B cell (primary cell): ENCODE results near the gene CBLB. TPM values are rescaled to one million over a fixed set of nuclear protein-coding genes. Genes with fewer than 3 reads are reported as not detected.

ENCODE experiments used
- ATAC-seq: fragments of 200-7000 bp; cut with Tn5 transposase; one replicate; pipeline ENCODE4 v1.10.0; 2021; ENCODE audit warnings: low read depth, mild to moderate bottlenecking, moderate number of reproducible peaks, moderate library complexity
- CTCF ChIA-PET: fragments of 350-600 bp; sonication (Branson Sonifier 250); formaldehyde crosslinking; loops from one replicate; lab custom pipeline; 2021; ENCODE audit warnings: antibody characterized with exemption, inconsistent platforms; lab: Charles Lee
- POLR2A ChIA-PET: fragments of 350-600 bp; sonication (Branson Sonifier 250); formaldehyde crosslinking; loops from one replicate; lab custom pipeline; 2021; ENCODE audit warnings: antibody characterized with exemption; lab: Charles Lee
- DNase-seq: peaks from one replicate; pipeline ENCODE4 v3.0.0; 2013
- H2AFZ ChIP-seq: 2 replicates; pipeline ENCODE4 v1.6.1; 2012; ENCODE audit warnings: mild to moderate bottlenecking, low read depth, low read length; ENCODE audit not compliant: insufficient read depth, poor library complexity, severe bottlenecking
- H3K27ac ChIP-seq, 2 donors: 1 replicate in 1 of 2; 2 replicates in 1 of 2; pipeline ENCODE4 v1.5.1; 2012 to 2013; ENCODE audit warnings: low read length in 2 of 2, mild to moderate bottlenecking in 2 of 2, moderate library complexity in 1 of 2
- H3K27me3 ChIP-seq, 4 experiments: fragments of 200-600 bp in 1 of 4; sonication (generic) in 1 of 4; replicated peaks in 1 of 4; 1 replicate in 2 of 4; 2 replicates in 2 of 4; pipeline versions ENCODE4 v1.6.1 to v1.7.0; 2013 to 2016; ENCODE audit warnings: low read length in 3 of 4, mild to moderate bottlenecking in 2 of 4, mixed read lengths in 1 of 4, moderate library complexity in 1 of 4; ENCODE audit not compliant: insufficient read depth in 4 of 4, control insufficient read depth in 3 of 4; ENCODE audit errors: control extremely low read depth in 1 of 4
- H3K36me3 ChIP-seq, 2 experiments: replicated peaks in 1 of 2; 1 replicate in 1 of 2; 2 replicates in 1 of 2; pipeline versions ENCODE4 v1.6.1 to v1.7.1; 2013; ENCODE audit warnings: low read length in 1 of 2; ENCODE audit not compliant: insufficient read depth in 2 of 2, control insufficient read depth in 1 of 2; ENCODE audit errors: control extremely low read depth in 1 of 2, extremely low read depth in 1 of 2
- H3K4me1 ChIP-seq, 2 donors: fragments of 200-600 bp in 1 of 2; sonication (generic) in 1 of 2; 1 replicate in 1 of 2; 2 replicates in 1 of 2; pipeline versions ENCODE4 v1.5.1 to v1.6.1; 2013 to 2017; ENCODE audit warnings: low read length in 2 of 2; ENCODE audit not compliant: control insufficient read depth in 2 of 2, insufficient read depth in 2 of 2
- H3K4me2 ChIP-seq: replicated peaks from 2 replicates; pipeline ENCODE3; 2012; ENCODE audit warnings: mild to moderate bottlenecking, low read depth, low read length; ENCODE audit not compliant: poor library complexity, severe bottlenecking
- H3K4me3 ChIP-seq, 5 experiments: fragments of 200-600 bp in 1 of 5; sonication (generic) in 1 of 5; 1 replicate in 3 of 5; 2 replicates in 2 of 5; pipeline versions ENCODE4 v1.5.1 to v1.7.0; 2011 to 2016; ENCODE audit warnings: low read length in 4 of 5, mild to moderate bottlenecking in 4 of 5, low read depth in 2 of 5, control low read depth in 1 of 5, moderate library complexity in 1 of 5; ENCODE audit not compliant: insufficient read depth in 1 of 5; ENCODE audit errors: control extremely low read depth in 1 of 5, extremely low read depth in 1 of 5
- H3K79me2 ChIP-seq: fragments of 200-600 bp; sonication (generic); one replicate; pipeline ENCODE4 v1.6.0; 2016; ENCODE audit warnings: low read length; ENCODE audit not compliant: control insufficient read depth, insufficient read depth
- H3K9ac ChIP-seq: fragments of 200-600 bp; sonication (generic); 2 replicates; pipeline ENCODE4 v1.6.1; 2017; ENCODE audit warnings: mild to moderate bottlenecking, low read length, moderate library complexity
- H3K9me3 ChIP-seq, 3 donors: one replicate each; pipeline versions ENCODE4 v1.6.1 to v1.7.1; 2013; ENCODE audit warnings: low read length in 2 of 3; ENCODE audit not compliant: control insufficient read depth in 2 of 3, insufficient read depth in 1 of 3; ENCODE audit errors: control extremely low read depth in 1 of 3
- H4K20me1 ChIP-seq: 2 replicates; pipeline ENCODE4 v1.6.0; 2012; ENCODE audit warnings: mild to moderate bottlenecking, low read length; ENCODE audit not compliant: insufficient read depth, control insufficient read depth, poor library complexity, severe bottlenecking
- H3K27ac Mint-ChIP-seq: one replicate; pipeline ENCODE4 v1.8.0; 2021; ENCODE audit warnings: mixed read lengths
- H3K27me3 Mint-ChIP-seq: one replicate; pipeline ENCODE4 v1.8.0; 2021; ENCODE audit warnings: mixed read lengths
- H3K4me1 Mint-ChIP-seq: one replicate; pipeline ENCODE4 v1.8.0; 2021; ENCODE audit warnings: mixed read lengths
- H3K4me3 Mint-ChIP-seq: one replicate; pipeline ENCODE4 v1.8.0; 2021; ENCODE audit warnings: mixed read lengths
- H3K9me3 Mint-ChIP-seq: one replicate; pipeline ENCODE4 v1.8.0; 2022; ENCODE audit warnings: mixed read lengths; ENCODE audit not compliant: insufficient read depth
- CTCF ChIP-seq: fragments of 200-600 bp; IDR thresholded peaks from one replicate; pipeline ENCODE4 v1.8.0; 2022; ENCODE audit warnings: antibody characterized with exemption, mild to moderate bottlenecking
- EZH2 ChIP-seq: IDR thresholded peaks from 2 replicates; pipeline ENCODE4 v1.6.1; 2012; ENCODE audit warnings: borderline replicate concordance, low read depth, mild to moderate bottlenecking, moderate library complexity, low read length; ENCODE audit not compliant: insufficient read depth, poor library complexity, severe bottlenecking
- WGBS: methylation state at CpG from one replicate; pipeline ENCODE4 v1.1.5; 2013; ENCODE audit warnings: missing lambda C conversion rate; ENCODE audit not compliant: insufficient coverage; 5-methylcytosine and 5-hydroxymethylcytosine counted together
- intact Hi-C: fragments of 100-400 bp; cut with micrococcal nuclease; formaldehyde crosslinking; loops from one replicate; pipeline ENCODE4 v1.10.0; 2022
- polyA plus RNA-seq: library from polyadenylated mRNA; depleted of rRNA; stranded (reverse); fragments of >200 nt; gene quantifications from 2 replicates; pipeline ENCODE4 v1.2.3, GENCODE V29; 2012
- total RNA-seq, 2 donors: library from RNA; stranded (reverse); fragments of 120-200 nt in 1 of 2; gene quantifications; 1 replicate in 1 of 2; 2 replicates in 1 of 2; pipeline versions ENCODE4 v1.2.3 to v1.2.4, GENCODE V29; 2013 to 2022

The CBLB gene
- total and polyA plus RNA-seq, 2 donors (not counting 1 experiment from before 2014, with no cell fraction given) = 19.0 to 135 TPM

GRCh38 chr3:105619651-105620050 is 249.2 kb downstream of the CBLB start:
- H3K27me3 ChIP-seq = no peaks in the 10 kb centered on the region
- H3K4me2 ChIP-seq = no peak overlapping the region
- no peak for DNase-seq
- H3K9me3 ChIP-seq = no peaks in the 10 kb centered on the region
- TF ChIP-seq EZH2 (no peak), CTCF (no peak)
- H3K79me2 ChIP-seq = no peaks in the 10 kb centered on the region
- no peak overlapping the region for H2AFZ ChIP-seq
- H3K9me3 Mint-ChIP-seq = no peaks in the 10 kb centered on the region
- H3K27ac Mint-ChIP-seq = no peak overlapping the region
- POLR2A ChIA-PET = interaction anchor here (0.6 kb wide), 1 partner anchor 79 kb away, joined by 3 read pairs; no protein-coding TSS in a partner anchor
- H3K36me3 ChIP-seq = no peaks in the 10 kb centered on the region
- H3K9ac ChIP-seq = no peak overlapping the region
- no peaks in the 10 kb centered on the region for H3K4me1 ChIP-seq
- CTCF ChIA-PET = no interaction called here
- no peak overlapping the region for H3K4me3 Mint-ChIP-seq
- H3K27me3 Mint-ChIP-seq = no peaks in the 10 kb centered on the region
- intact Hi-C loops = no loop called here
- no peak overlapping the region for H3K27ac ChIP-seq
- ATAC-seq = no peak
- H3K4me3 ChIP-seq = no peak overlapping the region
- no peaks in the 10 kb centered on the region for H4K20me1 ChIP-seq
- WGBS = 84% methylated on average over 2 of the region's 2 CpGs
- no peaks in the 10 kb centered on the region for H3K4me1 Mint-ChIP-seq

- H3K27me3 Mint-ChIP-seq = no peaks in the 10 kb centered on the region
- no peaks in the 10 kb centered on the region for H3K9me3 Mint-ChIP-seq
- Histone ChIP-seq H3K27me3 (no peaks in the 10 kb centered on the region), H3K79me2 (no peaks in the 10 kb centered on the region), H2AFZ (no peak overlapping the region), H3K4me3 (no peak overlapping the region), H3K4me1 (no peaks in the 10 kb centered on the region), H3K27ac (no peak overlapping the region), H3K9ac (no peak overlapping the region), H4K20me1 (no peaks in the 10 kb centered on the region), H3K9me3 (no peaks in the 10 kb centered on the region), H3K36me3 (no peaks in the 10 kb centered on the region), H3K4me2 (no peak overlapping the region)
- DNase-seq (no peak), ATAC-seq (no peak)
- H3K27ac Mint-ChIP-seq = no peak overlapping the region
- 92% methylated on average over 4 of the region's 5 CpGs for WGBS
- intact Hi-C loops = no loop called here
- H3K4me3 Mint-ChIP-seq = no peak overlapping the region
- ChIA-PET CTCF (no interaction called here), POLR2A (no interaction called here)
- TF ChIP-seq EZH2 = no peak
- TF ChIP-seq CTCF = no peak
- no peaks in the 10 kb centered on the region for H3K4me1 Mint-ChIP-seq
Observed at GRCh38 chr3:105618556-105618955, 250.3 kb downstream of the CBLB start.
